ENCODE results near the gene GATB.

DNA sequence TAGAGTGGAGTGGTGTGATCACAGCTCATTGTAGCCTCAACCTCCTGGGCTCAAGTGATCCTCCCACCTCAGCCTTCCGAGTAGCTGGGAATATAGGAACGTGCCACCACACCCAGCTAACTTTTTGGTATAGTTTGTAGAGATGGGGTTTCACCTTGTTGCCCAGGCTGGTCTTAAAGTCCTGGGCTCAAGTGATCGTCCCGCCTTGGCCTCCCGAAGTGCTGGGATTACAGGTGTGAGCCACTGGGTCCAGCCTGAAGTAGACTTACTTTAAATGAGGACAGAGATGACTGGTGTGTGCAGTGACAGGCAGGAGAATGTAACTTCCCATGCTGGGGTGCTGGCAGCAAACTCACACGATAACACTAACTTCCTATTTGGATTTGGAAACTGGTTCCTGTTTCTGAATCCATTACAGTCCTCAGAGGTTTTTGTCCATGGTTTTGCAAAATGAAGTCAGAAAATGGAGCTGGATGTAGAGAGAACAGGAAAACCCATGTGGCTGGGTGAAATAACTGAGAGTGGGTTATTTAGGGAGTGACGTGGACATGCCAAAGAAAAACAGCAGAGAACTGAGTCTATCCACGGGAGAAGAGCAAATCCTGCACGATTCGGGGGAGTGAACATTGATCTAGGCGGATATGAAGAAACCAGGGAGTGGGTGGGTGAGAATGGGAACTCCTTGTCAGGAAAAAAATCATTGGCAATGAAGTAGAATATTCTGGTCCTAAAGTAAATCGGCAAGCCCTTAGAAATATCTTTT lies 95.6 kb downstream of the GATB start:
- TF ChIP-seq EZH2 (IDR thresholded peaks at IDR 0.05; ENCODE audit: low read length, unreplicated experiment) = no peak
- no peak for TF ChIP-seq EZH2phosphoT487 (IDR thresholded peaks at IDR 0.05; ENCODE audit: borderline replicate concordance, low read length)
- TF ChIP-seq, protein P1, sequence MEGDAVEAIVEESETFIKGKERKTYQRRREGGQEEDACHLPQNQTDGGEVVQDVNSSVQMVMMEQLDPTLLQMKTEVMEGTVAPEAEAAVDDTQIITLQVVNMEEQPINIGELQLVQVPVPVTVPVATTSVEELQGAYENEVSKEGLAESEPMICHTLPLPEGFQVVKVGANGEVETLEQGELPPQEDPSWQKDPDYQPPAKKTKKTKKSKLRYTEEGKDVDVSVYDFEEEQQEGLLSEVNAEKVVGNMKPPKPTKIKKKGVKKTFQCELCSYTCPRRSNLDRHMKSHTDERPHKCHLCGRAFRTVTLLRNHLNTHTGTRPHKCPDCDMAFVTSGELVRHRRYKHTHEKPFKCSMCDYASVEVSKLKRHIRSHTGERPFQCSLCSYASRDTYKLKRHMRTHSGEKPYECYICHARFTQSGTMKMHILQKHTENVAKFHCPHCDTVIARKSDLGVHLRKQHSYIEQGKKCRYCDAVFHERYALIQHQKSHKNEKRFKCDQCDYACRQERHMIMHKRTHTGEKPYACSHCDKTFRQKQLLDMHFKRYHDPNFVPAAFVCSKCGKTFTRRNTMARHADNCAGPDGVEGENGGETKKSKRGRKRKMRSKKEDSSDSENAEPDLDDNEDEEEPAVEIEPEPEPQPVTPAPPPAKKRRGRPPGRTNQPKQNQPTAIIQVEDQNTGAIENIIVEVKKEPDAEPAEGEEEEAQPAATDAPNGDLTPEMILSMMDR (conservative IDR thresholded peaks at IDR 0.05; ENCODE audit: low read depth, low read length) = no peak
